Activated naive CD8-positive, alpha-beta T cell treated with anti-CD3 and anti-CD28 coated beads, Interleukin-2, amount 10 ng/mL, durations not matched to agents 7 days and 5 days (primary cell): ENCODE measurements around the gene LIMS2. TPM values are rescaled to one million over a fixed set of nuclear protein-coding genes. Genes with fewer than 3 reads are reported as not detected.

Source experiments
- ATAC-seq: fragments of 150-1000 bp; cut with Tn5 transposase; one replicate; pipeline ENCODE4 v1.10.0; 2021; ENCODE audit warnings: low read depth, moderate library complexity
- POLR2A ChIA-PET: fragments of 350-600 bp; sonication (Branson Sonifier 250); formaldehyde crosslinking; loops from one replicate; lab custom pipeline; 2021; ENCODE audit warnings: antibody characterized with exemption; lab: Charles Lee
- DNase-seq: peaks from one replicate; pipeline ENCODE4 v3.0.0; 2021
- H3K27ac Mint-ChIP-seq: one replicate; pipeline ENCODE4 v1.8.0; 2022; ENCODE audit warnings: mild to moderate bottlenecking, mixed read lengths
- H3K27me3 Mint-ChIP-seq: one replicate; pipeline ENCODE4 v1.8.0; 2022; ENCODE audit warnings: mild to moderate bottlenecking, moderate library complexity, mixed read lengths
- H3K36me3 Mint-ChIP-seq: one replicate; pipeline ENCODE4 v1.8.0; 2021; ENCODE audit warnings: mild to moderate bottlenecking, mixed read lengths
- H3K4me1 Mint-ChIP-seq: one replicate; pipeline ENCODE4 v1.8.0; 2021; ENCODE audit warnings: mixed read lengths
- H3K4me3 Mint-ChIP-seq: one replicate; pipeline ENCODE4 v1.8.0; 2022; ENCODE audit warnings: mild to moderate bottlenecking, moderate library complexity, mixed read lengths
- H3K9me3 Mint-ChIP-seq: one replicate; pipeline ENCODE4 v1.8.0; 2021; ENCODE audit warnings: mixed read lengths
- total RNA-seq, 2 experiments: library from RNA; stranded (reverse); gene quantifications; one replicate each; pipeline ENCODE4 v1.2.3, GENCODE V29; 2021

The LIMS2 gene
- total RNA-seq, 2 experiments from 2014 or later: 21.7 to 24.9 TPM

GRCh38 chr2:127648321-127648720 lies 27.0 kb downstream of the LIMS2 start:
- no peak for ATAC-seq
- POLR2A ChIA-PET: interaction anchor here (2.9 kb wide), 1 partner anchor 57 kb away, joined by 18 read pairs; no protein-coding TSS in a partner anchor
- Mint-ChIP-seq H3K4me1 (peaks cover 10% of the 10 kb centered on the region), H3K27ac (no peak overlapping the region), H3K36me3 (no peaks in the 10 kb centered on the region), H3K9me3 (no peaks in the 10 kb centered on the region), H3K27me3 (no peaks in the 10 kb centered on the region), H3K4me3 (no peak overlapping the region)
- no peak for DNase-seq

- Mint-ChIP-seq H3K4me1 (peaks cover 10% of the 10 kb centered on the region), H3K4me3 (no peak overlapping the region), H3K27me3 (no peaks in the 10 kb centered on the region), H3K27ac (no peak overlapping the region), H3K9me3 (no peaks in the 10 kb centered on the region), H3K36me3 (no peaks in the 10 kb centered on the region)
- ATAC-seq (no peak), DNase-seq (no peak)
- POLR2A ChIA-PET: no interaction called here
These were observed 27.8 kb downstream of the LIMS2 start for GRCh38 chr2:127647242-127648190.

- ATAC-seq: no peak
- Mint-ChIP-seq H3K27ac (peak overlapping the region; percentile 9), H3K9me3 (no peaks in the 10 kb centered on the region), H3K27me3 (no peaks in the 10 kb centered on the region), H3K4me3 (no peak overlapping the region), H3K36me3 (no peaks in the 10 kb centered on the region), H3K4me1 (peaks cover 11% of the 10 kb centered on the region)
- POLR2A ChIA-PET: no interaction called here
- no peak for DNase-seq
These were observed 28.7 kb downstream of the LIMS2 start for GRCh38 chr2:127646487-127647241.

GRCh38 chr2:127645395-127646291 lies 29.7 kb downstream of the LIMS2 start, which contains the start of gene GPR17:
TSS of gene GPR17 (plus strand) at chr2:127646153. CDS start at chr2:127650736, 4,583 bp downstream.
- no peaks in the 10 kb centered on the region for H3K9me3 Mint-ChIP-seq
- no peaks in the 10 kb centered on the region for H3K27me3 Mint-ChIP-seq
- no peak for ATAC-seq
- no peak for DNase-seq
- H3K36me3 Mint-ChIP-seq: no peaks in the 10 kb centered on the region
- peaks cover 13% of the 10 kb centered on the region for H3K4me1 Mint-ChIP-seq
- H3K4me3 Mint-ChIP-seq: no peak within 1 kb of the TSS
- H3K27ac Mint-ChIP-seq: peak within 1 kb of the TSS; percentile 9
- POLR2A ChIA-PET: no interaction called here

- ATAC-seq (no peak), DNase-seq (no peak)
- POLR2A ChIA-PET: no interaction called here
- H3K4me3 Mint-ChIP-seq: no peak overlapping the region
- H3K27ac Mint-ChIP-seq: peak overlapping the region; percentile 3
- no peaks in the 10 kb centered on the region for H3K27me3 Mint-ChIP-seq
- peaks cover 16% of the 10 kb centered on the region for H3K4me1 Mint-ChIP-seq
- H3K36me3 Mint-ChIP-seq: no peaks in the 10 kb centered on the region
- no peaks in the 10 kb centered on the region for H3K9me3 Mint-ChIP-seq
These were observed 30.3 kb downstream of the LIMS2 start for GRCh38 chr2:127645026-127645394.

- POLR2A ChIA-PET: no interaction called here
- no peak overlapping the region for H3K4me3 Mint-ChIP-seq
- H3K27ac Mint-ChIP-seq: peak overlapping the region; percentile 25
These were observed 31.0 kb downstream of the LIMS2 start for GRCh38 chr2:127644066-127645025.

GRCh38 chr2:127643439-127644065 lies 31.8 kb downstream of the LIMS2 start:
- Mint-ChIP-seq H3K36me3 (peaks cover 3% of the 10 kb centered on the region), H3K4me1 (peaks cover 18% of the 10 kb centered on the region), H3K9me3 (no peaks in the 10 kb centered on the region), H3K4me3 (no peak overlapping the region), H3K27me3 (no peaks in the 10 kb centered on the region), H3K27ac (peak overlapping the region; percentile 25)
- DNase-seq: no peak
- ATAC-seq: no peak
- POLR2A ChIA-PET: no interaction called here

More at GRCh38 chr2:127644066-127645025, 31.0 kb downstream of the LIMS2 start:
- Mint-ChIP-seq H3K36me3 (no peaks in the 10 kb centered on the region), H3K4me1 (peaks cover 15% of the 10 kb centered on the region), H3K27me3 (no peaks in the 10 kb centered on the region), H3K9me3 (no peaks in the 10 kb centered on the region)
- ATAC-seq: no peak
- no peak for DNase-seq

- H3K9me3 Mint-ChIP-seq: no peaks in the 10 kb centered on the region
- H3K27me3 Mint-ChIP-seq: no peaks in the 10 kb centered on the region
- no peak for DNase-seq
- H3K4me3 Mint-ChIP-seq: peak overlapping the region; percentile 19
- peaks cover 21% of the 10 kb centered on the region for H3K4me1 Mint-ChIP-seq
- peaks cover 3% of the 10 kb centered on the region for H3K36me3 Mint-ChIP-seq
- no peak for ATAC-seq
- POLR2A ChIA-PET: no interaction called here
- H3K27ac Mint-ChIP-seq: peak overlapping the region; percentile 88
These were observed 32.5 kb downstream of the LIMS2 start for GRCh38 chr2:127642706-127643438.

- H3K36me3 Mint-ChIP-seq: peaks cover 3% of the 10 kb centered on the region
- DNase-seq (peak; percentile 70), ATAC-seq (peak; percentile 82)
- H3K27me3 Mint-ChIP-seq: no peaks in the 10 kb centered on the region
- H3K4me1 Mint-ChIP-seq: peaks cover 23% of the 10 kb centered on the region
- H3K27ac Mint-ChIP-seq: peak overlapping the region; percentile 88
- no peaks in the 10 kb centered on the region for H3K9me3 Mint-ChIP-seq
- POLR2A ChIA-PET: interaction anchor here (1.1 to 2.7 kb wide), 7 partner anchors 10 to 115 kb away, joined by 3 to 17 read pairs (median 5); partner anchors contain the start of gene SFT2D3
- peak overlapping the region; percentile 75 for H3K4me3 Mint-ChIP-seq
These were observed 33.4 kb downstream of the LIMS2 start for GRCh38 chr2:127641846-127642507.

- peak overlapping the region; percentile 88 for H3K27ac Mint-ChIP-seq
- H3K36me3 Mint-ChIP-seq: peaks cover 3% of the 10 kb centered on the region
- H3K4me3 Mint-ChIP-seq: peak overlapping the region; percentile 75
- DNase-seq (no peak), ATAC-seq (no peak)
- H3K27me3 Mint-ChIP-seq: no peaks in the 10 kb centered on the region
- POLR2A ChIA-PET: interaction anchor here (1.1 to 2.7 kb wide), 8 partner anchors 9 to 114 kb away, joined by 3 to 17 read pairs (median 5); partner anchors contain the start of gene SFT2D3
- no peaks in the 10 kb centered on the region for H3K9me3 Mint-ChIP-seq
- peaks cover 23% of the 10 kb centered on the region for H3K4me1 Mint-ChIP-seq
These were observed 34.2 kb downstream of the LIMS2 start for GRCh38 chr2:127641133-127641532.
